ENCODE measurements around the gene RAMP3.

DNA sequence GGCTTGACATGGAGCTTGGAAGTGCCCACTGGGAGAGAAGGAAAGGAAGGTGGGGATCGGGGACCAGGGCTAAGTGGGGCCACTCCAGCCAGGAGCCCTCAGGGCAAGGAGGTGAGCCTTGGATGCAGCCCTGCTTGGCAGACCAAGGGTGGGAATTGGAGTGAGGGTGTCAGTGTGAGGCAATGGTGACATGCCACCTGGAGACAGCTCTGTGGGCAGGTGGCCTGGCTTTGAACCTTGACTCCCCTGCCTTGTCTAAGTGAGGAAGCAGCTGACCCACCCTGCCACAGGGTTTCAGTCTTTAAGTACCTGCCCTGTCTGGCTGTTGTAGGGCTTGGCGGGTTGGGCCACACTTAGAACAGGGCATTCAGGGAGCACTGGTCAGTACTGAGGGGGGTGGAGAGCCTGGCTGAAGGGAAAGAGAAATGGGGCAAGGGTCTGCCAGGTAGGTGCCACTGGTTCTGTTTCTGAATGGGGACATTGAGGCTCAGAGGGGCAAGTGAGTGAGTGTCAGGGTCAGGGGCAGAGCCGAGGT, 4.8 kb downstream of the RAMP3 start:
- TF ChIP-seq, protein P1, sequence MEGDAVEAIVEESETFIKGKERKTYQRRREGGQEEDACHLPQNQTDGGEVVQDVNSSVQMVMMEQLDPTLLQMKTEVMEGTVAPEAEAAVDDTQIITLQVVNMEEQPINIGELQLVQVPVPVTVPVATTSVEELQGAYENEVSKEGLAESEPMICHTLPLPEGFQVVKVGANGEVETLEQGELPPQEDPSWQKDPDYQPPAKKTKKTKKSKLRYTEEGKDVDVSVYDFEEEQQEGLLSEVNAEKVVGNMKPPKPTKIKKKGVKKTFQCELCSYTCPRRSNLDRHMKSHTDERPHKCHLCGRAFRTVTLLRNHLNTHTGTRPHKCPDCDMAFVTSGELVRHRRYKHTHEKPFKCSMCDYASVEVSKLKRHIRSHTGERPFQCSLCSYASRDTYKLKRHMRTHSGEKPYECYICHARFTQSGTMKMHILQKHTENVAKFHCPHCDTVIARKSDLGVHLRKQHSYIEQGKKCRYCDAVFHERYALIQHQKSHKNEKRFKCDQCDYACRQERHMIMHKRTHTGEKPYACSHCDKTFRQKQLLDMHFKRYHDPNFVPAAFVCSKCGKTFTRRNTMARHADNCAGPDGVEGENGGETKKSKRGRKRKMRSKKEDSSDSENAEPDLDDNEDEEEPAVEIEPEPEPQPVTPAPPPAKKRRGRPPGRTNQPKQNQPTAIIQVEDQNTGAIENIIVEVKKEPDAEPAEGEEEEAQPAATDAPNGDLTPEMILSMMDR (conservative IDR thresholded peaks at IDR 0.05 in 1 of 2, IDR thresholded peaks at IDR 0.05 in 1 of 2; ENCODE audit: low read depth in 1 of 2, low read length in 2 of 2), result no peak
- no peak for TF ChIP-seq EZH2 (IDR thresholded peaks at IDR 0.05; ENCODE audit: low read length, missing control alignments)

Measured in fibroblast of lung (primary cell).